Measurements from ENCODE around the gene THPO. TPM values are rescaled to one million over a fixed set of nuclear protein-coding genes. Genes with fewer than 3 reads are reported as not detected.

The THPO gene
- total RNA-seq, 1 experiment from 2014 or later = not detected

DNA sequence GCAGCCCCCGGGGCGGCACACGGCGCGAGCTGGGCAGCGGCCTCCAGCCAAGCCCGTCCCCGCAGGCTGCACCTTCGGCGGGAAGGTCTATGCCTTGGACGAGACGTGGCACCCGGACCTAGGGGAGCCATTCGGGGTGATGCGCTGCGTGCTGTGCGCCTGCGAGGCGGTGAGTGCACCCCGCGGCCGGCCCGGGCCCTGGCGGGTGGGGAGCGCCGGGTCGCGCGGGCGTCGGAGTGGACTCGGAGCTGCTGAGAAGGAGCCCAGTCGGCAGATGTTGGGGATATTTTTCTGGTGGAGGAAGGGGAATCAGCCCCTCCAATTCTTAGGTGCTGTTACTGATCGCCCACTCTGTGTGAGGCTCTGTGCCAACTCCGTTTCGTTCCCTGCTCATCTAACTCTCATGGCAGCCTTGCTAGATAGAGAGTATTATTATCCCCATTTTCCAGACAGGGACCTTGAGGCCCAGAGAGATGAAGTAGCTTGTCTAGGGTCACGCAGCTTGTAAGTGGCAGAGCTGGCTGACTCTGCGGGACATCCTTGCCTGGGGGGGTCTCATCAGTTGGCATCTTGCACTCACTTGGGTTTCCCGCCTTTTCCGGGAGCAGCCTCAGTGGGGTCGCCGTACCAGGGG, 2.7 kb upstream of the THPO start:
- BruUV-seq (replicated peaks) = no TSS peak
- H3K27ac Mint-ChIP-seq (ENCODE audit: unreplicated experiment) = no peak overlapping the region
- no peak overlapping the region for H3K4me3 Mint-ChIP-seq (ENCODE audit: low read depth, unreplicated experiment)
- DNase-seq = no peak
- H3K4me1 Mint-ChIP-seq (ENCODE audit: low read depth, unreplicated experiment) = no peaks in the 10 kb centered on the region
- no peaks in the 10 kb centered on the region for H3K9me3 Mint-ChIP-seq (ENCODE audit: low read depth, unreplicated experiment)
- H3K27me3 Mint-ChIP-seq (ENCODE audit: unreplicated experiment) = peaks cover 94% of the 10 kb centered on the region
- intact Hi-C loops (cut with micrococcal nuclease; ENCODE audit: unreplicated experiment) = no loop called here
- no peaks in the 10 kb centered on the region for H3K36me3 Mint-ChIP-seq (ENCODE audit: insufficient read depth, unreplicated experiment)
- TF ChIP-seq, protein P1, sequence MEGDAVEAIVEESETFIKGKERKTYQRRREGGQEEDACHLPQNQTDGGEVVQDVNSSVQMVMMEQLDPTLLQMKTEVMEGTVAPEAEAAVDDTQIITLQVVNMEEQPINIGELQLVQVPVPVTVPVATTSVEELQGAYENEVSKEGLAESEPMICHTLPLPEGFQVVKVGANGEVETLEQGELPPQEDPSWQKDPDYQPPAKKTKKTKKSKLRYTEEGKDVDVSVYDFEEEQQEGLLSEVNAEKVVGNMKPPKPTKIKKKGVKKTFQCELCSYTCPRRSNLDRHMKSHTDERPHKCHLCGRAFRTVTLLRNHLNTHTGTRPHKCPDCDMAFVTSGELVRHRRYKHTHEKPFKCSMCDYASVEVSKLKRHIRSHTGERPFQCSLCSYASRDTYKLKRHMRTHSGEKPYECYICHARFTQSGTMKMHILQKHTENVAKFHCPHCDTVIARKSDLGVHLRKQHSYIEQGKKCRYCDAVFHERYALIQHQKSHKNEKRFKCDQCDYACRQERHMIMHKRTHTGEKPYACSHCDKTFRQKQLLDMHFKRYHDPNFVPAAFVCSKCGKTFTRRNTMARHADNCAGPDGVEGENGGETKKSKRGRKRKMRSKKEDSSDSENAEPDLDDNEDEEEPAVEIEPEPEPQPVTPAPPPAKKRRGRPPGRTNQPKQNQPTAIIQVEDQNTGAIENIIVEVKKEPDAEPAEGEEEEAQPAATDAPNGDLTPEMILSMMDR (IDR thresholded peaks at IDR 0.05; ENCODE audit: unreplicated experiment) = no peak
- CTCF ChIA-PET = interaction anchor here (0.9 kb wide), 1 partner anchor 9 kb away, joined by 5 read pairs; no protein-coding TSS in a partner anchor

GRCh38 chr3:184380185-184380626, 2.2 kb upstream of the THPO start:
- Mint-ChIP-seq H3K4me3 (ENCODE audit: low read depth, unreplicated experiment) (no peak overlapping the region), H3K27me3 (ENCODE audit: unreplicated experiment) (peaks cover 94% of the 10 kb centered on the region), H3K9me3 (ENCODE audit: low read depth, unreplicated experiment) (no peaks in the 10 kb centered on the region), H3K27ac (ENCODE audit: unreplicated experiment) (no peak overlapping the region), H3K4me1 (ENCODE audit: low read depth, unreplicated experiment) (no peaks in the 10 kb centered on the region), H3K36me3 (ENCODE audit: insufficient read depth, unreplicated experiment) (no peaks in the 10 kb centered on the region)
- CTCF ChIA-PET = interaction anchor here (0.9 kb wide), 1 partner anchor 9 kb away, joined by 5 read pairs; no protein-coding TSS in a partner anchor
- no TSS peak for BruUV-seq (replicated peaks)
- intact Hi-C loops (cut with micrococcal nuclease; ENCODE audit: unreplicated experiment) = no loop called here
- TF ChIP-seq, protein P1 (IDR thresholded peaks at IDR 0.05; ENCODE audit: unreplicated experiment) = no peak
- DNase-seq = peak; percentile 49

DNA sequence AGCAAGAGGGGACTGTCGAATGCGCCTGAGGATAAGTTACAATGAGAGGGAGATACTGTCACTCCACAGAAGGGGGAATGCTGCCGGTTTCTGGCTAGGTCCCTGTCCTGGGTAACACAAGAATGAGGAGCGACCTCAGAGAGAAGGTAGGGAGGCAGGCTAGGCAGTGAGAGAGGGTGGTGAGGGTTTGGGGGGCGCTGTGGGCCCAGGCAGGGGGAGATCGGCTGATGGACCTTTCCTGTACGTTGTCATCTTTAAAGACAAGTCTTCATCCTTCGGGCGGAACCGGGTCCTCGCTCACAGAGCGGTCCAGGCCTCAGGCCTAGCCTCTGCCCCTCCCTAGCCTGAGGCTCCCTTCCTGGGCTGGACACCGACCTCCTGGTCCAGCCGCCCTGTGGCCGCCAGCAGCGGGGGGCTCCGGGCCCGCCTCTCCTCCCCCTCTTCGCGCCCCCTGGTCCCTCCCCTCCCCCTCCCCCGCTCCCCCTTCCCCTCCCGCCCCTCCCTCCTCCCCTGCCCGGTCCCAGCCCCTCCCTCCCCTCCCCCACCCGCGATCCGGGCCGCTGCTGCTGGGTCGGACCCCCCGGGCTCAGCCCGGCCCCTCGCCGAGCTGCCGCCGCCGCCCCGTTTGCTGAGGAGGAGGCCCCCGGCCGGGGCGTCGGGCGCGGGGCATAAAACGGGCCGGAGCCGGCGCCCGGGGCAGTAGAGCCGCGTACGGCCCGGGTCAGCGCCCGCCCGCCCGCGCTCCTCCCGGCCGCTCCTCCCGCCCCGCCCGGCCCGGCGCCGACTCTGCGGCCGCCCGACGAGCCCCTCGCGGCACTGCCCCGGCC, 1.6 kb upstream of the THPO start, which contains the start of gene CHRD:
Gene CHRD, plus strand, starts transcription at position 697 of the 827 bp plus-strand sequence. CDS start 265 bp downstream, outside the sequence.
- intact Hi-C loops (cut with micrococcal nuclease; ENCODE audit: unreplicated experiment) = loop anchor here (10.0 kb wide), 1 partner anchor 135 kb away; no protein-coding TSS in a partner anchor

DNA sequence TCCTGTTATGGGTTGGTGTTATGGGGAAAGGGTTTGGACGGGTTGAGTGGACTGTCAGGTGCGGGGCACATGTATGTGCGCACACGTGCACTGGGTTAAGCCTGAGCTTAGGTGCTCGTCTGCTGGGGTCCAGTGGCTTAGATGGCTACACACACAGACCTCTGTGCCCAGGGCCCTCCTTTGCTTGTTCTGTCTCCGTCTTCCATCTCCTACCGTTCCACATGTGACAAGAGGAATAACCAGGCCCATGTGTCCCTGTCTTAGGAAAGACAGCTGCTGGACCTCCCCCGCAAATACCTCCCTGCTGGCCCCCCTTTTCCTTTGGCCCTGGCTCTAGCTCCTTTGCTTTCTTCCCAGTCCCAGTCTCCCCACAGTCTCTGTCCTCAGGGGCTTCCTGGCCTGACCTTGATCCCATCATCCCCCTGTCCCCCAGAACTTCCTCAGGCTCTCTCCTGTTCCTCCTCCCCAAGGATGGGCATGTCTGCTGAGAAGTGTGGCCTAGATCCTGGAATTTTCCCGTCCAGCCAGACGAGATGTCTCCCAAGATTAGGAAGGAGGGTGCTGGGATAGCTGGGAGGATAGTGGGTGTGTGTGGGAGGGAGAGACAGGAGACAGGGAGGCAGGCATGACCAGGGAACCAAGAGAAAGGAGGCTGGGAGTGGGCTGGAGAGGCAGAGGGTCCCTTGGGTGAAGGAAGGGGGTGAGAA, 797 bp upstream of the THPO start:
- H3K4me3 Mint-ChIP-seq (ENCODE audit: low read depth, unreplicated experiment) = peak overlapping the region; percentile 52

More for the DNA sequence above, 1.6 kb upstream of the THPO start, which contains the start of gene CHRD:
- Mint-ChIP-seq H3K9me3 (ENCODE audit: low read depth, unreplicated experiment) (no peaks in the 10 kb centered on the region), H3K27ac (ENCODE audit: unreplicated experiment) (no peak within 1 kb of the TSS), H3K4me1 (ENCODE audit: low read depth, unreplicated experiment) (no peaks in the 10 kb centered on the region), H3K4me3 (ENCODE audit: low read depth, unreplicated experiment) (peak within 1 kb of the TSS; percentile 52), H3K36me3 (ENCODE audit: insufficient read depth, unreplicated experiment) (no peaks in the 10 kb centered on the region), H3K27me3 (ENCODE audit: unreplicated experiment) (peaks cover 94% of the 10 kb centered on the region)
- CTCF ChIA-PET = no interaction called here
- TF ChIP-seq, protein P1 (IDR thresholded peaks at IDR 0.05; ENCODE audit: unreplicated experiment) = no peak
- BruUV-seq (replicated peaks) = no TSS peak
- DNase-seq = no peak

More for the DNA sequence above, 797 bp upstream of the THPO start:
- intact Hi-C loops (cut with micrococcal nuclease; ENCODE audit: unreplicated experiment) = loop anchor here (10.0 kb wide), 1 partner anchor 136 kb away; no protein-coding TSS in a partner anchor
- no peaks in the 10 kb centered on the region for H3K9me3 Mint-ChIP-seq (ENCODE audit: low read depth, unreplicated experiment)
- H3K27me3 Mint-ChIP-seq (ENCODE audit: unreplicated experiment) = peaks cover 94% of the 10 kb centered on the region
- H3K27ac Mint-ChIP-seq (ENCODE audit: unreplicated experiment) = no peak overlapping the region
- CTCF ChIA-PET = no interaction called here
- DNase-seq = no peak
- H3K36me3 Mint-ChIP-seq (ENCODE audit: insufficient read depth, unreplicated experiment) = no peaks in the 10 kb centered on the region
- TF ChIP-seq, protein P1 (IDR thresholded peaks at IDR 0.05; ENCODE audit: unreplicated experiment) = no peak
- no peaks in the 10 kb centered on the region for H3K4me1 Mint-ChIP-seq (ENCODE audit: low read depth, unreplicated experiment)
- BruUV-seq (replicated peaks) = no TSS peak

Measured in Calu3 (cell line).